K562 (cell line): ENCODE results near the gene CEP72. TPM values are rescaled to one million over a fixed set of nuclear protein-coding genes. Genes with fewer than 3 reads are reported as not detected.

Source experiments
- BHLHE40 ChIP-seq: IDR thresholded peaks from 2 replicates; pipeline ENCODE4 v1.6.1; 2011; ENCODE audit warnings: low read length, improper control_type of control experiment
- EHMT2 ChIP-seq: fragments of 450-650 bp; IDR thresholded peaks from 2 replicates; pipeline ENCODE4 v1.6.1; 2018; ENCODE audit warnings: antibody characterized with exemption
- ETS2 ChIP-seq: IDR thresholded peaks from 2 replicates; pipeline ENCODE4 v1.6.1; 2016; ENCODE audit warnings: borderline replicate concordance, missing genetic modification characterization, mild to moderate bottlenecking, moderate library complexity, missing compliant biosample characterization; ENCODE audit not compliant: poor library complexity, severe bottlenecking
- EZH2 ChIP-seq: IDR thresholded peaks from 2 replicates; pipeline ENCODE4 v1.6.1; 2012; ENCODE audit warnings: low read depth, mild to moderate bottlenecking, inconsistent platforms, low read length, borderline replicate concordance
- FOSL1 ChIP-seq: fragments of 200-800 bp; sonication (Bioruptor generic); conservative IDR thresholded peaks from 2 replicates; pipeline ENCODE4 v1.6.1; 2016; ENCODE audit warnings: missing genetic modification characterization, missing compliant biosample characterization
- FOXJ3 ChIP-seq: sonication (generic); formaldehyde crosslinking; IDR thresholded peaks from 2 replicates; pipeline ENCODE4 v1.4.0; 2020; ENCODE audit warnings: mild to moderate bottlenecking, missing genetic modification reagents
- FOXK1 ChIP-seq: sonication (generic); formaldehyde crosslinking; IDR thresholded peaks from 2 replicates; pipeline ENCODE4 v1.8.0; 2022; ENCODE audit warnings: missing genetic modification reagents, mild to moderate bottlenecking, borderline replicate concordance
- KLF6 ChIP-seq: fragments of 250-450 bp; sonication (Bioruptor Pico); IDR thresholded peaks from 2 replicates; pipeline ENCODE4 v1.4.0; 2020; ENCODE audit warnings: mild to moderate bottlenecking, moderate library complexity, borderline replicate concordance
- NEUROD1 ChIP-seq: fragments of 150-350 bp; IDR thresholded peaks from 2 replicates; pipeline ENCODE4 v1.6.1; 2014; ENCODE audit warnings: borderline replicate concordance, low read length, low read depth; ENCODE audit not compliant: partially characterized antibody
- PHF8 ChIP-seq: fragments of 200-600 bp; sonication (generic); IDR thresholded peaks from 2 replicates; pipeline ENCODE4 v1.6.1; 2012; ENCODE audit warnings: mixed run types, mild to moderate bottlenecking, inconsistent platforms, low read length, moderate library complexity, borderline replicate concordance
- POLR2B ChIP-seq: fragments of 450-650 bp; IDR thresholded peaks from 2 replicates; pipeline ENCODE4 v1.6.1; 2018; ENCODE audit warnings: low read depth; ENCODE audit not compliant: partially characterized antibody
- SP1 ChIP-seq: sonication (generic); formaldehyde crosslinking; IDR thresholded peaks from 2 replicates; pipeline ENCODE4 v1.8.1; 2022; ENCODE audit warnings: mild to moderate bottlenecking, missing genetic modification reagents
- SRF ChIP-seq, 2 experiments: fragments of 250-450, 450-650 bp in 1 of 2; sonication (Bioruptor Pico) in 1 of 2; sonication (generic) in 1 of 2; formaldehyde crosslinking; IDR thresholded peaks; 2 replicates each; pipeline versions ENCODE4 v1.5.0 to v1.5.1; 2020 to 2022; ENCODE audit warnings: mild to moderate bottlenecking in 1 of 2, missing genetic modification reagents in 1 of 2
- ZNF121 ChIP-seq: sonication (generic); formaldehyde crosslinking; conservative IDR thresholded peaks from 2 replicates; pipeline ENCODE4 v1.8.0; 2022; ENCODE audit warnings: missing genetic modification reagents
- ZNF133 ChIP-seq: fragments of 250-450 bp; sonication (Bioruptor Pico); IDR thresholded peaks from 2 replicates; pipeline ENCODE4 v1.4.0; 2020; ENCODE audit warnings: mild to moderate bottlenecking
- ZNF165 ChIP-seq: fragments of 250-450 bp; sonication (Bioruptor Pico); IDR thresholded peaks from 2 replicates; pipeline ENCODE4 v1.4.0; 2020; ENCODE audit warnings: borderline replicate concordance
- ZNF316 ChIP-seq: fragments of 450-650 bp; IDR thresholded peaks from 2 replicates; pipeline ENCODE4 v1.6.1; 2016
- ZNF586 ChIP-seq: fragments of 450-650 bp; formaldehyde crosslinking; conservative IDR thresholded peaks from 2 replicates; pipeline ENCODE4 v1.4.0; 2020; ENCODE audit warnings: mild to moderate bottlenecking, moderate library complexity
- polyA plus RNA-seq, 8 experiments: library from polyadenylated mRNA; depleted of rRNA in 4 of 8; stranded (reverse) in 5 of 8; unstranded in 3 of 8; fragments of >200 nt; fragmentation: Nextera tagmentation in 2 of 8; fragmentation: Illumina TruSeq in 1 of 8; extraction: Ambion mirVana in 2 of 8; extraction: Trizol in 1 of 8; gene quantifications; 2 replicates each; pipeline versions ENCODE4 v1.2.1 to v1.2.3, GENCODE V29; 2011 to 2014; ENCODE audit warnings: inconsistent platforms in 1 of 8, missing spikeins in 1 of 8
- total RNA-seq, 7 experiments: library from RNA; depleted of rRNA in 6 of 7; stranded (reverse); fragments of >200 nt in 6 of 7; fragmentation: Illumina TruSeq in 2 of 7; extraction: Trizol in 2 of 7; gene quantifications; 2 replicates each; pipeline versions ENCODE4 v1.2.1 to v1.2.3, GENCODE V29; 2011 to 2021; ENCODE audit warnings: low replicate concordance in 1 of 7
- TF ChIP-seq, protein P1 (sequence below): sonication (generic); formaldehyde crosslinking; IDR thresholded peaks from 2 replicates; pipeline ENCODE4 v1.8.1; 2022; ENCODE audit warnings: missing genetic modification reagents
- TF ChIP-seq, protein P2 (sequence below): fragments of 250-450 bp; sonication (Bioruptor Pico); IDR thresholded peaks from 2 replicates; pipeline ENCODE4 v1.8.0; 2021; ENCODE audit warnings: borderline replicate concordance, mild to moderate bottlenecking, moderate library complexity; ENCODE audit not compliant: poor library complexity, severe bottlenecking
- TF ChIP-seq, protein P3 (sequence below): fragments of 250-450 bp; sonication (Bioruptor Pico); IDR thresholded peaks from 2 replicates; pipeline ENCODE4 v1.5.0; 2021
- TF ChIP-seq, protein P4 (sequence below): fragments of 450-650 bp; formaldehyde crosslinking; IDR thresholded peaks from 2 replicates; pipeline ENCODE4 v1.4.0; 2022; ENCODE audit warnings: mild to moderate bottlenecking, moderate library complexity
- TF ChIP-seq, protein P5 (sequence below): fragments of 250-450 bp; sonication (Bioruptor Pico); IDR thresholded peaks from 2 replicates; pipeline ENCODE4 v1.5.0; 2020; ENCODE audit warnings: mild to moderate bottlenecking

Gene CEP72
- total and polyA plus RNA-seq, 9 of the 15 experiments (the other 6 are each of a cell fraction or from before 2014, with no cell fraction given): 0.89 to 38.1 (median 14.2) TPM

DNA sequence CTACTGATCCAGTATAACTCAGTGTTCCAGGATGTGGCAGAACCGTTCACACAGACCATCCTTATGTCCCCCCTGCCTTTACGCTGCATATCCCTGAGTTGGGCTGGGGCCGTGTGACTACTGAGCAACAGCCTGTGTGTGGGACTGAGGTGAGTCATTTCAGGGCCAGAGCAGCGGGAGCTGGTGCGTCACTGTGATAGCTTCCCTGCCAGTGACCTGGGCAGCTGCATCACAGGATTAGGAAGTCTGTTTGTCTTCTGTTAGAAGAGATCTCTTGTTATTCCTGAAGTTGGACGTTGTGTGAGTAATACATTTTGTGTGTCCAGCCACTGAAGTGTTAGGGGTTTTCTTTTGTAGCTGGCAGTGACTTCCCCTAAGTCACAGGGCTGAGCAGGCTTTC, 45.4 kb downstream of the CEP72 start (continued):
- TF ChIP-seq ZNF121 (CRISPR knock-in tag): no peak
- TF ChIP-seq, protein P1, sequence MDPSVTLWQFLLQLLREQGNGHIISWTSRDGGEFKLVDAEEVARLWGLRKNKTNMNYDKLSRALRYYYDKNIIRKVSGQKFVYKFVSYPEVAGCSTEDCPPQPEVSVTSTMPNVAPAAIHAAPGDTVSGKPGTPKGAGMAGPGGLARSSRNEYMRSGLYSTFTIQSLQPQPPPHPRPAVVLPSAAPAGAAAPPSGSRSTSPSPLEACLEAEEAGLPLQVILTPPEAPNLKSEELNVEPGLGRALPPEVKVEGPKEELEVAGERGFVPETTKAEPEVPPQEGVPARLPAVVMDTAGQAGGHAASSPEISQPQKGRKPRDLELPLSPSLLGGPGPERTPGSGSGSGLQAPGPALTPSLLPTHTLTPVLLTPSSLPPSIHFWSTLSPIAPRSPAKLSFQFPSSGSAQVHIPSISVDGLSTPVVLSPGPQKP (CRISPR knock-in tag): no peak
- peak; percentile 99 for TF ChIP-seq FOSL1
- TF ChIP-seq, protein P2, sequence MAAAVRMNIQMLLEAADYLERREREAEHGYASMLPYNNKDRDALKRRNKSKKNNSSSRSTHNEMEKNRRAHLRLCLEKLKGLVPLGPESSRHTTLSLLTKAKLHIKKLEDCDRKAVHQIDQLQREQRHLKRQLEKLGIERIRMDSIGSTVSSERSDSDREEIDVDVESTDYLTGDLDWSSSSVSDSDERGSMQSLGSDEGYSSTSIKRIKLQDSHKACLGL (CRISPR knock-in tag): no peak
- TF ChIP-seq PHF8: no peak
- peak; percentile 46; the same call in 1 of the 2 replicates for TF ChIP-seq SP1 (CRISPR knock-in tag)
- TF ChIP-seq ETS2 (tag): no peak
- TF ChIP-seq ZNF165 (CRISPR knock-in tag): no peak
- TF ChIP-seq SRF (CRISPR knock-in tag; IDR thresholded peaks at IDR 0.05): no peak
- TF ChIP-seq, protein P3, sequence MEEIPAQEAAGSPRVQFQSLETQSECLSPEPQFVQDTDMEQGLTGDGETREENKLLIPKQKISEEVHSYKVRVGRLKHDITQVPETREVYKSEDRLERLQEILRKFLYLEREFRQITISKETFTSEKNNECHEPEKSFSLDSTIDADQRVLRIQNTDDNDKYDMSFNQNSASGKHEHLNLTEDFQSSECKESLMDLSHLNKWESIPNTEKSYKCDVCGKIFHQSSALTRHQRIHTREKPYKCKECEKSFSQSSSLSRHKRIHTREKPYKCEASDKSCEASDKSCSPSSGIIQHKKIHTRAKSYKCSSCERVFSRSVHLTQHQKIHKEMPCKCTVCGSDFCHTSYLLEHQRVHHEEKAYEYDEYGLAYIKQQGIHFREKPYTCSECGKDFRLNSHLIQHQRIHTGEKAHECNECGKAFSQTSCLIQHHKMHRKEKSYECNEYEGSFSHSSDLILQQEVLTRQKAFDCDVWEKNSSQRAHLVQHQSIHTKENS (CRISPR knock-in tag): no peak
- TF ChIP-seq EHMT2: no peak
- TF ChIP-seq, protein P4, sequence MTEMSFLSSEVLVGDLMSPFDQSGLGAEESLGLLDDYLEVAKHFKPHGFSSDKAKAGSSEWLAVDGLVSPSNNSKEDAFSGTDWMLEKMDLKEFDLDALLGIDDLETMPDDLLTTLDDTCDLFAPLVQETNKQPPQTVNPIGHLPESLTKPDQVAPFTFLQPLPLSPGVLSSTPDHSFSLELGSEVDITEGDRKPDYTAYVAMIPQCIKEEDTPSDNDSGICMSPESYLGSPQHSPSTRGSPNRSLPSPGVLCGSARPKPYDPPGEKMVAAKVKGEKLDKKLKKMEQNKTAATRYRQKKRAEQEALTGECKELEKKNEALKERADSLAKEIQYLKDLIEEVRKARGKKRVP (CRISPR knock-in tag): no peak
- TF ChIP-seq FOXJ3: no peak
- no peak for TF ChIP-seq POLR2B
- TF ChIP-seq EZH2: no peak
- peak; percentile 77; the same call in 1 of the 2 replicates for TF ChIP-seq BHLHE40
- peak; percentile 66 for TF ChIP-seq NEUROD1
- TF ChIP-seq, protein P5, sequence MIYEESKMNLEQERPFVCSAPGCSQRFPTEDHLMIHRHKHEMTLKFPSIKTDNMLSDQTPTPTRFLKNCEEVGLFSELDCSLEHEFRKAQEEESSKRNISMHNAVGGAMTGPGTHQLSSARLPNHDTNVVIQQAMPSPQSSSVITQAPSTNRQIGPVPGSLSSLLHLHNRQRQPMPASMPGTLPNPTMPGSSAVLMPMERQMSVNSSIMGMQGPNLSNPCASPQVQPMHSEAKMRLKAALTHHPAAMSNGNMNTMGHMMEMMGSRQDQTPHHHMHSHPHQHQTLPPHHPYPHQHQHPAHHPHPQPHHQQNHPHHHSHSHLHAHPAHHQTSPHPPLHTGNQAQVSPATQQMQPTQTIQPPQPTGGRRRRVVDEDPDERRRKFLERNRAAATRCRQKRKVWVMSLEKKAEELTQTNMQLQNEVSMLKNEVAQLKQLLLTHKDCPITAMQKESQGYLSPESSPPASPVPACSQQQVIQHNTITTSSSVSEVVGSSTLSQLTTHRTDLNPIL (CRISPR knock-in tag): no peak
- TF ChIP-seq KLF6 (CRISPR knock-in tag): no peak
- no peak for TF ChIP-seq ZNF586 (CRISPR knock-in tag)
- no peak for TF ChIP-seq ZNF316
- no peak for TF ChIP-seq FOXK1 (CRISPR knock-in tag)
- no peak for TF ChIP-seq ZNF133
